ENCODE measurements around the gene TPCN2.

GRCh38 chr11:69144316-69145049 lies 95.8 kb downstream of the TPCN2 start:
- TF ChIP-seq POLR2AphosphoS5 (IDR thresholded peaks at IDR 0.05; ENCODE audit: low read depth, low read length) (no peak), SIN3A (IDR thresholded peaks at IDR 0.05; ENCODE audit: borderline replicate concordance, insufficient read depth, low read length) (no peak)

Data from PFSK-1 (cell line).